Neural progenitor cell (in vitro differentiated cells): ENCODE results near the gene CES1. TPM values are rescaled to one million over a fixed set of nuclear protein-coding genes. Genes with fewer than 3 reads are reported as not detected.
A peak's percentile ranks its signal among the peaks of the same experiment; 100 is the strongest.

Experiments used
- DNase-seq: peaks from one replicate; pipeline ENCODE4 v3.0.0-alpha.2; 2016; ENCODE audit warnings: low spot score
- H2AFZ ChIP-seq: fragments of 200-600 bp; sonication (generic); replicated peaks from 2 replicates; pipeline ENCODE4 v1.6.1; 2016; ENCODE audit warnings: antibody characterized with exemption
- H3F3A ChIP-seq: fragments of 200-600 bp; sonication (generic); 2 replicates; pipeline ENCODE4 v1.6.1; 2016; ENCODE audit warnings: antibody characterized with exemption, low read depth
- H3K27ac ChIP-seq: fragments of 200-600 bp; sonication (generic); 2 replicates; pipeline ENCODE4 v1.5.1; 2016; ENCODE audit warnings: mild to moderate bottlenecking
- H3K27me3 ChIP-seq: fragments of 200-600 bp; sonication (generic); 2 replicates; pipeline ENCODE4 v1.6.1; 2016; ENCODE audit warnings: mild to moderate bottlenecking, moderate library complexity
- H3K36me3 ChIP-seq: fragments of 200-600 bp; sonication (generic); 2 replicates; pipeline ENCODE4 v1.5.1; 2016
- H3K4me1 ChIP-seq: fragments of 200-600 bp; sonication (generic); 2 replicates; pipeline ENCODE4 v1.6.1; 2016; ENCODE audit warnings: mixed run types
- H3K4me2 ChIP-seq: fragments of 200-600 bp; sonication (generic); 2 replicates; pipeline ENCODE4 v1.6.1; 2016
- H3K4me3 ChIP-seq: fragments of 200-600 bp; sonication (generic); 2 replicates; pipeline ENCODE4 v1.5.1; 2016
- H3K79me2 ChIP-seq: fragments of 200-600 bp; sonication (generic); 2 replicates; pipeline ENCODE4 v1.6.1; 2016; ENCODE audit warnings: low read depth
- H3K9ac ChIP-seq: fragments of 200-600 bp; sonication (generic); 2 replicates; pipeline ENCODE4 v1.6.1; 2016
- H3K9me3 ChIP-seq: fragments of 200-600 bp; sonication (generic); 2 replicates; pipeline ENCODE4 v1.5.1; 2016; ENCODE audit warnings: low read depth
- H4K20me1 ChIP-seq: fragments of 200-600 bp; sonication (generic); 2 replicates; pipeline ENCODE4 v1.6.1; 2016; ENCODE audit warnings: low read depth
- H3K27ac Mint-ChIP-seq: 3 replicates; pipeline ENCODE4 v1.8.0; 2021; ENCODE audit warnings: mixed read lengths
- H3K27me3 Mint-ChIP-seq: 2 replicates; pipeline ENCODE4 v1.8.0; 2022; ENCODE audit warnings: low read depth, mild to moderate bottlenecking, inconsistent platforms, moderate library complexity, mixed read lengths; ENCODE audit not compliant: insufficient read depth
- H3K36me3 Mint-ChIP-seq: 3 replicates; pipeline ENCODE4 v1.8.0; 2021; ENCODE audit warnings: mixed read lengths
- H3K4me1 Mint-ChIP-seq: 3 replicates; pipeline ENCODE4 v1.8.0; 2021; ENCODE audit warnings: mixed read lengths
- H3K4me3 Mint-ChIP-seq: 3 replicates; pipeline ENCODE4 v1.8.0; 2021; ENCODE audit warnings: mild to moderate bottlenecking, moderate library complexity, mixed read lengths
- H3K9me3 Mint-ChIP-seq: 3 replicates; pipeline ENCODE4 v1.8.0; 2020; ENCODE audit warnings: mixed read lengths
- EZH2 ChIP-seq: fragments of 200-600 bp; sonication (generic); IDR thresholded peaks from 2 replicates; pipeline ENCODE4 v1.6.1; 2017; ENCODE audit warnings: antibody characterized with exemption, mild to moderate bottlenecking, moderate library complexity
- EZH2phosphoT487 ChIP-seq: fragments of 200-600 bp; sonication (generic); IDR thresholded peaks from 2 replicates; pipeline ENCODE4 v1.6.1; 2017; ENCODE audit warnings: antibody characterized with exemption
- total RNA-seq: library from RNA; depleted of rRNA; stranded (reverse); fragments of >200 nt; gene quantifications from 2 replicates; pipeline ENCODE4 v1.2.3, GENCODE V29; 2015; ENCODE audit warnings: low replicate concordance
- TF ChIP-seq, protein P1 (sequence below): fragments of 200-600 bp; sonication (generic); IDR thresholded peaks from 2 replicates; pipeline ENCODE4 v1.5.1; 2017; ENCODE audit warnings: antibody characterized with exemption, mild to moderate bottlenecking

Gene CES1
- total RNA-seq, 1 donor from 2014 or later = not detected

DNA sequence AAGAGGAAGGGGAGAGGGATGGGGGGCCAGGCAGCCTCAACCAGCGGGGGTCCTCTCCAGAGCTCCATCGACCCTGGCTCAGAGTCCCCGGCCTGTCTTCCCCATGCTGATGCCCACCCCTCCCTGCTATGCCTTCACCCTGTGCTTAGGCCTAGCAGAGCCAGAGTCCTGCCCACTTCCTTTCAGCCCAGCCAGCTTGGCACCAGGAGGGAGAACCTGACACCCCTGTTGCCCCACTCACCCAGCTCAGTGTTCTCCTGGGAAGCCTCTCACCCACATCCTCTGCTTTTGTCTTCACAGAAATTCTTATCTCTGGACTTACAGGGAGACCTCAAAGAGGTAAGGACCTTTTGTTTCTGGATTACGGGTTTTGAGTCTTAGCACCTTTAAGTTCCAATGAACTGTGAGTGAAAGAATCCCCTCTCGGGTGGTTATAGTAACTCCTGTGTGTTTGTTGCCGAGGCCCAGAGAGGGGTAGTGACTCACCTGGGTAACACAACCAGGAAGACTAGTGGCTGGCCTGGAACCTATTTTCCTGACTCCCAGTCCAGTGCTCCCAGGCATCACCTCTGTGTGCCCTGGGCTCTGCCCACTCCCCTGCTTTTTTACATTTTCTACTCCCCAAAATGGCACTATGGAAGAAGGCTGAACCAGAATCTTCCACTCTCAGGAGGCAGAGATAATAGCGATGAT is 53.3 kb downstream of the CES1 start:
- TF ChIP-seq, protein P1, sequence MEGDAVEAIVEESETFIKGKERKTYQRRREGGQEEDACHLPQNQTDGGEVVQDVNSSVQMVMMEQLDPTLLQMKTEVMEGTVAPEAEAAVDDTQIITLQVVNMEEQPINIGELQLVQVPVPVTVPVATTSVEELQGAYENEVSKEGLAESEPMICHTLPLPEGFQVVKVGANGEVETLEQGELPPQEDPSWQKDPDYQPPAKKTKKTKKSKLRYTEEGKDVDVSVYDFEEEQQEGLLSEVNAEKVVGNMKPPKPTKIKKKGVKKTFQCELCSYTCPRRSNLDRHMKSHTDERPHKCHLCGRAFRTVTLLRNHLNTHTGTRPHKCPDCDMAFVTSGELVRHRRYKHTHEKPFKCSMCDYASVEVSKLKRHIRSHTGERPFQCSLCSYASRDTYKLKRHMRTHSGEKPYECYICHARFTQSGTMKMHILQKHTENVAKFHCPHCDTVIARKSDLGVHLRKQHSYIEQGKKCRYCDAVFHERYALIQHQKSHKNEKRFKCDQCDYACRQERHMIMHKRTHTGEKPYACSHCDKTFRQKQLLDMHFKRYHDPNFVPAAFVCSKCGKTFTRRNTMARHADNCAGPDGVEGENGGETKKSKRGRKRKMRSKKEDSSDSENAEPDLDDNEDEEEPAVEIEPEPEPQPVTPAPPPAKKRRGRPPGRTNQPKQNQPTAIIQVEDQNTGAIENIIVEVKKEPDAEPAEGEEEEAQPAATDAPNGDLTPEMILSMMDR = no peak
- TF ChIP-seq EZH2 (no peak), EZH2phosphoT487 (no peak)
- Histone ChIP-seq H3F3A (no peaks in the 10 kb centered on the region), H3K9ac (no peak overlapping the region), H3K4me2 (no peak overlapping the region), H3K9me3 (no peaks in the 10 kb centered on the region), H3K4me1 (no peaks in the 10 kb centered on the region), H3K27ac (no peak overlapping the region), H3K27me3 (no peaks in the 10 kb centered on the region), H3K36me3 (no peaks in the 10 kb centered on the region), H4K20me1 (no peaks in the 10 kb centered on the region), H3K79me2 (no peaks in the 10 kb centered on the region), H3K4me3 (no peak overlapping the region), H2AFZ (no peak overlapping the region)
- H3K4me1 Mint-ChIP-seq = no peaks in the 10 kb centered on the region
- no peak overlapping the region for H3K4me3 Mint-ChIP-seq
- peak; percentile 23 for DNase-seq
- H3K36me3 Mint-ChIP-seq = no peaks in the 10 kb centered on the region
- no peaks in the 10 kb centered on the region for H3K27me3 Mint-ChIP-seq
- no peaks in the 10 kb centered on the region for H3K9me3 Mint-ChIP-seq
- H3K27ac Mint-ChIP-seq = no peak overlapping the region

DNA sequence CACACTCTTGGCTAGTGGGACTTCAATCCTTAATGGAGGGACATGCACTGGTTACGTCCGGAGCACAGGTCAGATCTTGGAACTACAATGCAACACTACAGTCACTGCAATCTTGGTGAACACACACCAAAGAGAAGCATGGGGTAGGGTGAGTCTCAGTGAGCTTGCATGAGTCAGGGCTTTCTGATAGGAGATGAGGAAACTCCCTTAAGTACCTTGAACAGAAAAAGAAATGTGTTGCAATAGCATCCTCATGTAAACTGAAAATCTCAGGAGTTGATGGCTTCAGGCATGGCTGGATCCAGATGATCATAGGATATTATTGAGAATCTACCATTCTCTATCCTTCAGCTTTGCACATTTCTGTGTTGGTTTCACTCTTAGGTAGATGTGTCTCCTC is 54.1 kb downstream of the CES1 start:
- no peaks in the 10 kb centered on the region for H3K27me3 ChIP-seq
- no peak overlapping the region for H3K4me2 ChIP-seq
- Mint-ChIP-seq H3K9me3 (peaks cover 4% of the 10 kb centered on the region), H3K36me3 (no peaks in the 10 kb centered on the region), H3K27ac (no peak overlapping the region), H3K4me1 (no peaks in the 10 kb centered on the region), H3K4me3 (no peak overlapping the region), H3K27me3 (no peaks in the 10 kb centered on the region)
- no peaks in the 10 kb centered on the region for H3K4me1 ChIP-seq
- TF ChIP-seq EZH2 (no peak), EZH2phosphoT487 (no peak)
- no peaks in the 10 kb centered on the region for H3K36me3 ChIP-seq
- no peaks in the 10 kb centered on the region for H3K9me3 ChIP-seq
- H2AFZ ChIP-seq = no peak overlapping the region
- no peaks in the 10 kb centered on the region for H3F3A ChIP-seq
- H3K4me3 ChIP-seq = no peak overlapping the region
- H3K79me2 ChIP-seq = no peaks in the 10 kb centered on the region
- no peak for DNase-seq
- no peaks in the 10 kb centered on the region for H4K20me1 ChIP-seq
- no peak overlapping the region for H3K9ac ChIP-seq
- no peak overlapping the region for H3K27ac ChIP-seq

DNA sequence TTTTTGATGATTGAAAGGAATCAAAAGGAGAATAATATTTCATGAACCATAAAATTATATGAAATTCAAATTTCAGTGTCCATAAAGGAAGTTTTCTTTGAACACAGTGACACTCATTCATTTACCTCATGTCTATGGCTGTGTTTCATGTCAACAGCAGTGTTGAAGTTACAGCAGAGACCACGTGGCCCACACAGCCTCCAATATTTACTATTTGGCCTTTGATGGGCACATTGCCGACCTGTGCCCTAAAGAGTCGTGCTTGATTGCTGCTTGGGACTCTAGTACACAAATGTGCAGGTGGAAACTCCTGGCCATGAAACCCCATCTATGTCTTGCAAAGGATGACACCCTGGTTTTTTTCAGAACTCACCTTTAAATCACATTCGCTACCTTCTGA is 57.0 kb downstream of the CES1 start:
- Histone ChIP-seq H3K27ac (no peak overlapping the region), H4K20me1 (no peaks in the 10 kb centered on the region), H3K9ac (no peak overlapping the region), H3K4me3 (no peak overlapping the region), H3K79me2 (no peaks in the 10 kb centered on the region), H3K9me3 (no peaks in the 10 kb centered on the region), H3K4me2 (no peak overlapping the region), H3K36me3 (no peaks in the 10 kb centered on the region), H2AFZ (no peak overlapping the region), H3K4me1 (no peaks in the 10 kb centered on the region), H3F3A (no peaks in the 10 kb centered on the region), H3K27me3 (no peaks in the 10 kb centered on the region)
- H3K4me1 Mint-ChIP-seq = no peaks in the 10 kb centered on the region
- peaks cover 4% of the 10 kb centered on the region for H3K9me3 Mint-ChIP-seq
- peaks cover 5% of the 10 kb centered on the region for H3K27me3 Mint-ChIP-seq
- H3K4me3 Mint-ChIP-seq = no peak overlapping the region
- no peak for TF ChIP-seq EZH2phosphoT487
- TF ChIP-seq, protein P1 = no peak
- TF ChIP-seq EZH2 = no peak
- no peaks in the 10 kb centered on the region for H3K36me3 Mint-ChIP-seq
- H3K27ac Mint-ChIP-seq = no peak overlapping the region
- no peak for DNase-seq

DNA sequence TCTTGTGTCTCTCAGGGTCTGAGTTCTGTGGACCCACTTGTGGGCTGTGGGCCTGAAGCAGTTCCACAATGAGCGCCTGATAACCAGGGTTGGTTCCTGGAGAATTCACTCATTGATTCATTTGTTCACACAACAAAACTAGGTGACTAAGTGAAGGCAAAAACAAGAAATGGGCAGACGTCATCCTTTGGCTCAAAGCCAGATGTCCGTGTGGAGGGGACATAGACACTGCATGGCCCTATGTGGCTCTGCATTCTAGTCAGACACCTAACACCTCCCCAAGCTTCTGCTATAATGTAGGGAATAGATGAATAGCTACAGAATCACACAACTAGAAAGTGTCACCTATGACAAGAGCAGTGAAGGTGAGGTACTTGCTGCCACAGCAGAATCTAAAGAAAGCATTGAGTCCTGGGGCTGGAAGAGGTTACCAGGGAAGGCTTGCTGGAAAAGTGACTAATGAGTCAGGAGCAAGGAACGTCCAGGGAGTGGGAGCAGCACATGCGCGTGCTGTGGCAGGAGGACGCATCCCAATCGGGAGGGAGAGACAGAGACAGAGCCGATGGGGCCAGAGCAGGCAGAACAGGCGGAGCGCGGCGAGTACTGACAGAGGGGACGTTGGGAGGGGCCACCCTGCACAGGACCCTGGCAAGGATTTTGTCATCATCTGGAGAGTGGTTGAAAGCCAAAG is 58.9 kb downstream of the CES1 start:
- H3K9me3 Mint-ChIP-seq = peaks cover 4% of the 10 kb centered on the region
- H3K27ac ChIP-seq = no peak overlapping the region
- no peaks in the 10 kb centered on the region for H3F3A ChIP-seq
- TF ChIP-seq EZH2 (no peak), EZH2phosphoT487 (no peak)
- TF ChIP-seq, protein P1 = no peak
- H3K4me1 Mint-ChIP-seq = no peaks in the 10 kb centered on the region
- no peaks in the 10 kb centered on the region for H3K79me2 ChIP-seq
- no peak overlapping the region for H3K4me3 ChIP-seq
- H3K27ac Mint-ChIP-seq = no peak overlapping the region
- no peak overlapping the region for H3K9ac ChIP-seq
- no peaks in the 10 kb centered on the region for H4K20me1 ChIP-seq
- H2AFZ ChIP-seq = no peak overlapping the region
- H3K36me3 ChIP-seq = no peaks in the 10 kb centered on the region
- H3K36me3 Mint-ChIP-seq = no peaks in the 10 kb centered on the region
- H3K27me3 Mint-ChIP-seq = peaks cover 5% of the 10 kb centered on the region
- H3K4me2 ChIP-seq = no peak overlapping the region
- no peaks in the 10 kb centered on the region for H3K27me3 ChIP-seq
- no peak for DNase-seq
- no peak overlapping the region for H3K4me3 Mint-ChIP-seq
- no peaks in the 10 kb centered on the region for H3K4me1 ChIP-seq
- H3K9me3 ChIP-seq = no peaks in the 10 kb centered on the region
